GM21423 (cell line): ENCODE measurements around the gene PADI4.

Experiments used
- ATAC-seq: cut with Tn5 transposase; IDR thresholded peaks from one replicate; pipeline ENCODE4 v1.9.1; 2021; ENCODE audit warnings: mild to moderate bottlenecking, moderate library complexity; ENCODE audit not compliant: unreplicated experiment

The PADI4 gene

DNA sequence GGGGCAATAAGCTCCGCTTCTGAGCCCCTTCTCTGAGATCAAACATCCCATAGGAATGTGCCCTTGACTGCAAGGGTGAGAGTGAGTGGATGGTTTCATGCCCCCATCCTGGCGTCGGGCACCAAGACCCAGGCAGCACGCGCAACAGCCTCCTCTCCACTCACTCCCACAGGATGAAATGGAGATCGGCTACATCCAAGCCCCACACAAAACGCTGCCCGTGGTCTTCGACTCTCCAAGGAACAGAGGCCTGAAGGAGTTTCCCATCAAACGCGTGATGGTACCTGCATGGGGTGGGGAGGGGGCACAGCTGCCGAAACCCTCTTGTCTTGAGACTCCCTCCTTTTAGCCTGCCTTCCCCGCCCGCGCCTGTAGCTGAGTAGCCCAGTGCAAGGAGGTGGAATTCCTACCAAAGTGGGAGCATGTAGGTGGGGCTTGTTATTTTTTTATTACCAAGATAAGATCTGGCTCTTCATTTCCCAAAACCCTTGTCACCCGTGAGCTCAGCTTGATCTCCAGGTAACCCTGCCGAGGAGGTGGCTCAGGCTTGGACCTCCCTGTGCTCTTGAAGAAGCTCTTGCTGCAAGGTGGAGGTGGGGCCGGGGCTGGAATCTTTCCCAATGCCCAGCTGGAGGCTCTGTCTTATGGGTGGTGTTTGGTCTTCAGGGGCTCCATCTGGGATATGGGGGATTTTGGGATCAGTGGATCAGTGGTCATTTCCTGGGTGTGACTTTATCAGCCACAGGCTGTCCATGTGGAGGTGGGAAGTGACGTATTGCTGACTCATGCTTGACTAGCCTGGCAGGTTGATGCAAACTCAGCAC, 40.0 kb downstream of the PADI4 start:
- ATAC-seq, result no peak

DNA sequence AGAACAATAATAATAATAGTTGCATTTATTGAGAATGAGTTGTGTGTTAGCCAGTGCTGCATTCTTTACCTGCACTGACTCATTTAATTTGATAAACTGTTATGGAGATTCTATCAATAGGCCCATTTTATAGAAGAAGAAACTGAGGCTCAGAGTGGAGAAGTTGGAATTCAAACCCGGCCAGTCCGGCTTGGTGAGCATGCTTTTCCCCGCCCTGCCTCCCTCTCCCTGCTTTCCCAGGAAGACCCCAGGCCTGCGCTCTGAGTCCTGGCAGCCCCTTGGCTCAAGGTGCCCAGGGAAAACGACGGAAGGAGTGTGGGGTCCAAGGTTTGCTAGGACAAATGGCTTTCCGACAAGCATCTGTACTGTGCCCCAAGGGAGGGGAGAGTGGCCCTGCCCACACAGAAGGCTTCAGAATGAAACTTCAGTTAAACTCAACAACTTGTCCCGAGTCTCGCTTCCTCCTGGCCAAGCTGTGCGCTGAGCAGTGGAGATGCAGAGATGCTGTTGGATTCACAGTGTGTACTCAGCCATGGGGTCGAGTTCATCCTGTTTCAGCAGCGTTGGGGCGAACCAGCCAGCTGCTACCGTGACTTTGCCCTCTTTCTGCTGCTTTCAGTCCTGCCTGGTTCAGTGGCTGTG, 40.7 kb downstream of the PADI4 start:
- no peak for ATAC-seq

DNA sequence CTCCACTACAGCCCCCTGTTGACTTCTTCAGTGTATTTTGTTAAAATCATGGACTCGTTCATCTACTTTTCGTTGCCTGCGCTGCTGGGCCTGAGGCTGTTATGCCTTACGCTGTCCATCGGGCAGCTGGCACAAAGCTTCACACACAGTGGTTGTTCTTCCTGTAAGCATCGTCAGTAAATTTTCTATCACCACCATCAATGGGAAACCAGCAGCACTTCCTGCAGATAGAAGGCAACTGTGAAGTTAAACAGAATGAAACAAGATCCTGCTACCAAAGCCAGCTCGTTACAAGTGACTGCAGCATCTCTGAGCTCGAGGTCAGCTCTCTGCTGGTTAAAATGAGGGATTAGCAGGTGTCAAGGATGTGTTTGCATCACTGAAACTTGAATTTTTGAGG, 42.1 kb downstream of the PADI4 start:
- no peak for ATAC-seq

DNA sequence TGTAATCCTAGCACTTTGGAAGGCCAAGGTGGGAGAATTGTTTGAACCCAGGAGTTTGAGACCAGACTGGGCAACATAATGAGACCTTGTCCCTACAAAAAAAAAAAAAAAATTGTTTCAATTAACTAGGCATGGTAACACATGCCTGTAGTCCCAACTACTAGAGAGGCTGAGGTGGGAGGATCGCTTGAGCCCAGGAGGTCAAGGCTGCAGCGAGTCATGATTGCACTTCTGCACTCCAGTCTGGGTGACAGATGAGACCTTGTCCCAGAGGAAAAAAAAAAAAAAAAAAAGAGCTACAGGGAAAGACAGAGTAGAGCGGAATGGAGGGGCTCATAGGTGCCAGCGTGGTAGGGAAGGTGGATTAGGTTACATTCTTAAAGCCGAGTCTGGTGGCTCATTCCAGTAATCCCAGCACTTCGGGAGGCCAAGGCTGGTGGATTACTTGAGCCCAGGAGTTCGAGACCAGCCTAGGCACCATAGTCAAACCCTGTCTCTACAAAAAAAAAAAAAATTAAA, 43.0 kb downstream of the PADI4 start:
- no peak for ATAC-seq

DNA sequence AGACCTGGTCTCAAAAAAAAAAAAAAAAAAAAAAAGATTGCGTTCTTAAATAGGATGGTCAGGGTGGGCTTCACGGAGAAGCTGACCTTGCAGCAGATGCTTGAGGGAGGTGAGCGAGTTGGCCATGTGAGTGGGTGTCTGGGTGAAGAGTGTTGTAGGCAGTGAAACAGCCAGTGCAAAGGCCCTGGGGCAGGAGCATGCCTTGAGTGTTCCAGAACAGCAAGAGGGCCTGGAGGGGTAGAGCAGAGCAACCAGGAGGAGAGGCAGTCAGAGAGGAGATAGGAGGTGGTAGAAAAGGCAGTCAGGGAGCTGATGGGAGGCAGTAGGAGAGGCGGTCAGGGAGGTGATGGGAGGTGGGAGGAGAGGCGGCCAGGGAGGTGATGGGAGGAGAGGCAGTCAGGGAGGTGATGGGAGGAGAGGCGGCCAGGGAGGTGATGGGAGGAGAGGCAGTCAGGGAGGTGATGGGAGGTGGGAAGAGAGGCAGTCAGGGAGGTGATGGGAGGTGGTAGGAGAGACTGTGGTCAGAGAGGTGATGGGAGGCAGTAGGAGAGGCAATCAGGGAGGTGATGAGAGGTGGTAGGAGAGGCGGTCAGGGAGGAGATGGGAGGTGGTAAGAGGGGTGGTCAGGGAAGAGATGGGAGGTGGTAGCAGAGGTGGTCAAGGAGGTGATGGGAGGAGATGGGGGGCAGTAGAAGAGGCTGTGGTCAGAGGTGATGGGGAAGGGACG, 43.8 kb downstream of the PADI4 start:
- ATAC-seq, result no peak

DNA sequence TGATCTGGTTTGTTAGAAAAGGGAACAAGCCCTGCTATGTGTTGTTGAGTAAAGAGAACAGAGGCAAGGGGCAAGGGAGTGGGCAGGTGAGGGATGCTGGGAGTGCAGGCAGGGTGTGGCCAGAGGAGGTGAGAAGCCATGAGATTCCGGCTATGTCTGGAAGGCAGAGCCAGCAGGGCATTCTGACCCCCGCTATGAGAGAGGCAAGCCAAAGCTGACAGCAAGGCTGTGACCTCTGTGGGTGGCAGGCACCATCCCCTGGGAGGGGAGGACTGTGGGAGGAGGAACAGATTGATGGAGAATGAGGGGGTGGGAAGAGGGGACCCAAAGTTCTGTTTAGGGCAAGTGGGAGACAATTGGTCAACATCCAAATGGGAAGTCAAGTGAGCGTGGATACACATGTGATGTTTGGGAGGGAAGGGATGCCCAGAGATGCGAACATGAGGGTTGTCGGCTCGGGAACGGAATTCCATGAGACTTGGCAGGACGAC, 44.5 kb downstream of the PADI4 start:
- no peak for ATAC-seq

DNA sequence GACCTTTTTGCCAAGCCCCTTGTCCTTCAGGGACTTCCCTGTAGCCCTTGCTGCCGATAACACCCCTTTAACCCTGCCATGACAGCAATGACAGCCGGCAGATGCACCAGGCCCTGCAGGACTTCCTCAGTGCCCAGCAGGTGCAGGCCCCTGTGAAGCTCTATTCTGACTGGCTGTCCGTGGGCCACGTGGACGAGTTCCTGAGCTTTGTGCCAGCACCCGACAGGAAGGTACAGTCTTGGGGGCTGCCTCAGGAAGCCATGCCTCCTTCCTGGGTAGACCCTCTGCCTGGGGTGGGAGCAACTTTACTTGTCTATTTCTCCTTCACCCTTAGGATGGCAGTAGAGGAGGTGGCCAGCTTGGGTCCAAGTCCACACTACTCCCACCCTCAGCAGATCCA, 47.9 kb downstream of the PADI4 start:
- no peak for ATAC-seq

DNA sequence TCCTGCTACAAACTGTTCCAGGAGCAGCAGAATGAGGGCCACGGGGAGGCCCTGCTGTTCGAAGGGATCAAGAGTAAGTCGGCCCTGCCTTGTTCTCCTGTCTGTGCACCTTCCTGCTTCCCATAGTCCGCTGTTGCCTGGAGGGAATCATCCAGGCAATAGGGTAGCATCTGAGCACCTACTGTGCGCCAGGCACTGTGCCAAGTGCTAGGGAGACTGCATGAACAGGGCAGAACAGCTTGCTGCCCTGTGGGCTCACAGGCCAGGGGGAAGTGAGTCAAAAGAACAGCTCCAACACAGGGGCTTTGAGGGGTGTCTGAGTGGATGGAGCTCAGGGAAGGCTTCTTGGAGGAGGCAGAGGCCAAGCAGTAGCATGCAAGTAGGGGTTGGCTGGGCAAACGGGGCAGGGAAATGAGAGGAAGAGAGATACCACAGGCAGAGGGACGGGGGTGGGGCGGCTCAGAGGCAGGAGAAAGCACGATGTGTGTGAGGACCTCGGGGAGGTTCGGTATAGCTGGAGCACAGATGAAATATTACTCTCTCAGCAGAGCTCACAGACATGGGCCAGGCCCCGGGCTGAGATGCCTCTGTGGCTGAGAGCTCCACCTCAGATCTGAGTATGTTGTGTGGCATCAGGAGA, 48.5 kb downstream of the PADI4 start:
- no peak for ATAC-seq

DNA sequence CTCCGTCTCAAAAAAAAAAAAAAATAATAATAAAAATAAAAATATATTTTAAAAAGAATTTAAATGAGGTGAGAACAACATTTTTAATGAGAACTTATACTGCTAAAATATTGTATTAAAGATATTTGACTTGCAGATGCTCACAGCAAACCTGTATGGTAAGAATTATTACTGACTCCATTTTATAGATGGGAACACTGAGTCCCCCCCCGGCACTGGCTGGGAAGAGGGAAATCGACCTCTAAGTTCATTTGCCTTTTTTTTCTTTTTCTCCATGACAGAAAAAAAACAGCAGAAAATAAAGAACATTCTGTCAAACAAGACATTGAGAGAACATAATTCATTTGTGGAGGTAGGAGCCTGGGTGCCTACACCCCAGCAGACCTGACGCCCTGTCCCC, 50.6 kb downstream of the PADI4 start:
- no peak for ATAC-seq

DNA sequence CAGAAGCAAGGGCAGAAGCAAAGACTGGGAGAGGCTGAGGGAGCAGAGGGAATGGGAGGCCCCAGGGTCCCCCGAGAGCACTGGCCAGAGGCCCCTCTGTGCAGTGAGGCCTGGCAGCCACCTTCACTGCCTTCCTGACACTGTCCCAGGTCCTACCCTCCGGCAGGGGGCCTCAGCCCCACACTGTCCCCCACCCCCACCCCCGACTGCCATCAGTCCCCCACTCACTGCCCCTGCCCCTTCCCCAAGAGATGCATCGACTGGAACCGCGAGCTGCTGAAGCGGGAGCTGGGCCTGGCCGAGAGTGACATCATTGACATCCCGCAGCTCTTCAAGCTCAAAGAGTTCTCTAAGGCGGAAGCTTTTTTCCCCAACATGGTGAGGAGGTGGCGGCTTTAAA, 51.0 kb downstream of the PADI4 start:
- ATAC-seq, result no peak

DNA sequence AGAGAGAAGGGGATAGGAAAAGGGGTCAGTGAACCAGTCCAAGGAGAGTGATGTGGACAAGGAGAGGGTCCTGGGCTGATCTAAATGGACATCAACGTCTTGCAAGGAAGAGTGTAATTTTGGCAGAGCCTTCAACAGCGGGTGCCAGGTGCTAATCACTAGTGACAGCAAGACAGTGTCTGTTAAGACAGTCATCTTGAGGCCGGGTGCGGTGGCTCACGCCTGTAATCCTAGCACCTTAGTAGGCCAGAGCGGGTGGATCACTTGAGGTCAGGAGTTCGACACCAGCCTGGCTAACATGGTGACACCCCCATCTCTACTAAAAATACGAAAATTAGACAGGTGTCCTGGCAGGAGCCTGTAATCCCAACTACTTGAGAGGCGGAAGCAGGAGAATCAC, 51.8 kb downstream of the PADI4 start:
- no peak for ATAC-seq

DNA sequence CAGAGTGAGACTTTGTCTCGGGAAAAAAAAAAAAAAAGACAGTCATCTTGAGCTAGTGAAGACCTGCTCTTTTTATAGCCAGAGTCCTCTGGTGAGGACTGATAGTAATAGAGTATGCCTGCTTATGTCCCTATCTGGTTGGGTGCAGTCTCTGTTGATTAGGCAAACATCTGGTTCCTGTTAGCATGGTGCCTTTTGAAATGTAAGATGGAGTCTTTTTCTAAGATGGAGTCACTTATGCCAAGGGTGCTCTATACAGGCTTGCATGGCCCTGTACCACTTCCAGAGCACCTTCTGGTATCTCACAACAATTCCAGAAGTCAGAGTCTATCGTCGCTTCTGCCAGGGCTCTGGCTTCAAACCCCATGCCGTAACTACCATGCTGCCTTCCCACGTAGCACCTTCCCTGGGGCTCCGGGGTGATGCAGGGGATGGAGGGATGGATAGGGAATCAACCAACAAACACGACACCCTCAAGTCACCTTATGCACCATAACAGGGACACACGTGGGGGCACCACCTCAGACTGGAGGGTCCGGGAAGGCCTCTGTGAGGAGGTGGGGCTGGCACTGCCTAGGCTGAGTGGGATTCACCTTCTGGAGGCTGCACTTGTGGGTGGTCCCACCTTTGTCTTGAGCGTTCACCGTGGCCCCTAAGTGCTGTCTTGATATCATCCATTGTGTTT, 52.4 kb downstream of the PADI4 start:
- no peak for ATAC-seq

DNA sequence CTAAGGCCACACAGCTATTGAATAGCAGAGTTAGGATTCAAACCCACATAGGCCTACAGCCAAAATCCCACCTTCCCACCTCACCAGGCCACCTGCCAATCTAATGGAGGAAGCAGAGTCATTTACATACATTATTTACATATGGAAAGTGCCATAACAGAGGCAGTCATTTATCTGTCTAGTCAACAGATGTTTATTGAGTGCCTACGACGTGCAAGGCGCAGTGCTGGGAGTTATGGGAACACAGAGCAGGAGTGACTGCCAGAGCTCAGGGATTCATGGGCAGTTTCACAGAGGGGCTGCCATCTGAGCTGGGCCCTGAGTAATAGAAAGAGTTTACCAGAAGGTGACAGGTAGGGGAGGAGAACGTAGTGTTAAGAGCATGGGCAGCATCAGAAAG, 53.7 kb downstream of the PADI4 start:
- no peak for ATAC-seq

DNA sequence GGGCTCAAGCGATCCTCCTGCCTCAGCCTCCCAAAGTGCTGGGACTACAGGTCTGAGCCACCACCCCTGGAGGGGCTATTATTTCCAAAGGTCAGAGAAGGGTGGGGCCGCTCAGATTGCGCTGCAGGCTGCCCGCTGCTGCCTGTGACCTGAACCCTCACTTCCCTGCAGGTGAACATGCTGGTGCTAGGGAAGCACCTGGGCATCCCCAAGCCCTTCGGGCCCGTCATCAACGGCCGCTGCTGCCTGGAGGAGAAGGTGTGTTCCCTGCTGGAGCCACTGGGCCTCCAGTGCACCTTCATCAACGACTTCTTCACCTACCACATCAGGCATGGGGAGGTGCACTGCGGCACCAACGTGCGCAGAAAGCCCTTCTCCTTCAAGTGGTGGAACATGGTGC, 55.4 kb downstream of the PADI4 start:
- no peak for ATAC-seq

DNA sequence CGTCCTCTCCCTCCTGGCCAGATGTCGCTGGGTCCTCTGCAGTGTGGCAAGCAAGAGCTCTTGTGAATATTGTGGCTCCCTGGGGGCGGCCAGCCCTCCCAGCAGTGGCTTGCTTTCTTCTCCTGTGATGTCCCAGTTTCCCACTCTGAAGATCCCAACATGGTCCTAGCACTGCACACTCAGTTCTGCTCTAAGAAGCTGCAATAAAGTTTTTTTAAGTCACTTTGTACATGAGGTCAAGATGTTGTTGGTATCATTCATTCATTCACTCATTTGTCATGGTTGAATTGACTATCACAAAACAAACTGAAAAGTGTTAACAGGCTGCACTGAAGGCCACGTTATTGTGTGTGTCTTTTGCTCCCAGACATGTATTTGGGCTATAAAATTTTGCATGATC, 55.8 kb downstream of the PADI4 start:
- no peak for ATAC-seq

DNA sequence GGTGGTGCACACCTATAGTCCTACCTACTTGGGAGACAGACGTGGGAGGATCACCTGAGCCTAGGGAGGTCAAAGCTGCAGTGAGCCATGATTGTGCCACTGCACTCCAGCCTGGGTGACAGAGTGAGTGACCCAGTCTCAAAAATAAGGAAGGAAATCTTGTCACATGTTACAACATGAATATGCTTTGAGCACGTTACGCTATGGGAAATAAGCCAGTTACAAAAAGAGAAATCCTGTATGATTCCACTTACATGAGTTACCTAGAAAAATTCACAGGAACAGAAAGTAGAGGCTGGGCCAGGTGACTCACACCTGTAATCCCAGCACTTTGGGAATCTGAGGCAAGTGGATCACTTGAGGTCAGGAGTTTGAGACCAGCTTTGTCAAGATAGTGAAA, 57.3 kb downstream of the PADI4 start:
- no peak for ATAC-seq

DNA sequence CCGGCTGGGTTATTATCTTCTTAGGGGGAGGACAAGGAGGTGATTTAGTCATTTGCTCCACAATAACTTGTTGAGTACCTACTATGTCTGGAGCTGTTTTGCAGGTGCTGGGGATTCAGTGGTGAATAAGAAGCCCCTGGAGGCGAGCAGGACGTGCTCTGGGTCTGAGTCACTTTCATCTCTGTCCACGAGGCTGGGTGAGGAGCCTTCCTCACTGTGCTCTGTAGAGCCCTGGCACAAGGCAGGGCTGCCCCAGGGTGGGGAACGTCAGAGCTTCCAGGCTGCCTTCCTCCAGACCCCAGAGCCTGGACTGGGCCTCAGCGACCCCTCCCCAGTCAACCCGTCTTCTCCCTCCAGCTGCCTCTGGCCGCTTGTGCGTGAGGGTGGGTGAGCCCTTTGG, 61.5 kb downstream of the PADI4 start:
- no peak for ATAC-seq

DNA sequence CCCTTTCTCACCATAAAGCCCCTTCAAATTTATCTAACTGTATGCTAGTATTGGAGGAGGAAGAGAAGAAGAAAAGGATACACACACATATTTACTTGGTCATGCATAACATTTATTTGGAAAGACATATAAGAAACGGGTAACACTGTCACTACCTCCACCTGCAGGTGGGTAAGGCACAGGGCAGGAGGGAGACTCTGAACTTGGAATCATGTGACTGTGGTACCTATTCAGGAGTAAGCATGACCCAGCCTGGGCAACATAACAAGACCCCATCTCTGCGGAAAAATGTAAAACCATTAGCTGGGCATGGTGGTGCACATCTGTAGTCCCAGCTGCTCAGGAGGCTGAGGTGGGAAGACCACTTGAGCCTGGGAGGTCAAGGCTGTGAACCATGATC, 62.6 kb downstream of the PADI4 start:
- ATAC-seq, result no peak

DNA sequence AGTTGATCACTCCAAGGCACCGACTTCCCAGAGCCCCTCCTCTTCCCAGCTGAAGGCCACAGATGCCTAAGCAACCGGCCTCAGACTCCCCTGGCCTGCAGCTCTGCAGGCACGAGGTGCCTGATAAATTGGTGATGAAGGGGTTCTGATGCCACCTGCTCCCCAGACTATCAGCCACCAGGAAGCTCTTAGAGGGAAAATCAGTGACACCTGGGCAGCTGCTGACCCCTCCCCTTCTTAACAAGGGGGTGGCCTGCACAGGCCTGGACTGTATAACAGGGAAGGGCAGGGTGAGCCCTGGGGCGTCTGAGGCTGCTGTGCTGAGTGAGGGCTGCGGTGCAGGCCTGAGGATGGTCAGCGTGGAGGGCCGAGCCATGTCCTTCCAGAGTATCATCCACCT, 63.9 kb downstream of the PADI4 start, which contains the start of gene PADI6:
PADI6 (plus strand) TSS at position 301 of the 400 bp plus-strand sequence; CDS start at position 351, 50 bp downstream.
- no peak for ATAC-seq

DNA sequence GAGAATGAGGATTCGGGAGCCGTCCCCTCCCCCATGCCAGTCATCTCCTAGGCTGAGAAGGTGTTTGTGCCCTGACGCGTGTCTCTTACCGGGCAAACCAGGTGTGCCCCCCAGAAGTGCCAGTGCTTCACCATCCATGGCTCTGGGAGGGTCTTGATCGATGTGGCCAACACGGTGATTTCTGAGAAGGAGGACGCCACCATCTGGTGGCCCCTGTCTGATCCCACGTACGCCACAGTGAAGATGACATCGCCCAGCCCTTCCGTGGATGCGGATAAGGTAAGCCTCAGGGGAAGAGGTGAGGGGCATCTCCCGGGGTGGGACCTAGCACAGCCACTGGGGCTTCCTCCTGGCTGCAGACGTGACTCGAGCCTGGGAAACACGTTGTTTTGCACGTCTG, 65.0 kb downstream of the PADI4 start:
- no peak for ATAC-seq
